H1 (cell line): ENCODE data around the gene KIZ. TPM values are rescaled to one million over a fixed set of nuclear protein-coding genes. Genes with fewer than 3 reads are reported as not detected.
A peak's percentile ranks its signal among the peaks of the same experiment; 100 is the strongest.

ENCODE experiments used
- CTCF ChIA-PET: fragments of 300-600 bp; sonication (Branson Sonifier 250); formaldehyde crosslinking; loops from one replicate; lab custom pipeline; 2021; ENCODE audit not compliant: partially characterized antibody; lab: Charles Lee
- POLR2A ChIA-PET: fragments of 300-600 bp; sonication (Branson Sonifier 250); formaldehyde crosslinking; loops from one replicate; lab custom pipeline; 2021; ENCODE audit warnings: inconsistent platforms; ENCODE audit not compliant: partially characterized antibody; lab: Charles Lee
- DNase-seq, 2 experiments: peaks; one replicate each; pipeline versions ENCODE4 v3.0.0 to v3.0.0-alpha.2; 2010 to 2022; ENCODE audit warnings: low spot score in 2 of 2, low read depth in 1 of 2, mixed read lengths in 1 of 2
- FAIRE-seq: peaks from 2 replicates; lab custom pipeline; 2011; peaks lifted over from hg19 to GRCh38; lab: Jason Lieb, UNC
- H2AFZ ChIP-seq: 2 replicates; pipeline ENCODE4 v1.8.1; 2012; ENCODE audit warnings: low read length, inconsistent platforms
- H2AK5ac ChIP-seq: 2 replicates; pipeline ENCODE4 v1.6.1; 2013; ENCODE audit warnings: low read depth, low read length
- H2BK120ac ChIP-seq: replicated peaks from 2 replicates; pipeline ENCODE3; 2013; ENCODE audit warnings: low read depth, low read length, inconsistent platforms
- H2BK12ac ChIP-seq: 2 replicates; pipeline ENCODE4 v1.6.1; 2013; ENCODE audit warnings: low read depth, low read length
- H2BK15ac ChIP-seq: 2 replicates; pipeline ENCODE4 v1.6.1; 2013; ENCODE audit warnings: low read length
- H2BK20ac ChIP-seq: 2 replicates; pipeline ENCODE4 v1.6.1; 2013; ENCODE audit warnings: low read length
- H2BK5ac ChIP-seq: 2 replicates; pipeline ENCODE4 v1.6.1; 2013; ENCODE audit warnings: low read depth, low read length
- H3K14ac ChIP-seq: 2 replicates; pipeline ENCODE4 v1.6.1; 2013; ENCODE audit warnings: inconsistent platforms; ENCODE audit not compliant: insufficient read length
- H3K18ac ChIP-seq: 2 replicates; pipeline ENCODE4 v1.6.1; 2013; ENCODE audit warnings: low read length; ENCODE audit errors: extremely low read depth
- H3K23ac ChIP-seq: 2 replicates; pipeline ENCODE4 v1.6.1; 2013; ENCODE audit warnings: inconsistent platforms; ENCODE audit not compliant: insufficient read length
- H3K23me2 ChIP-seq: 2 replicates; pipeline ENCODE4 v1.6.1; 2013; ENCODE audit warnings: low read depth, low read length
- H3K27ac ChIP-seq: 2 replicates; pipeline ENCODE4 v1.6.1; 2011; ENCODE audit warnings: low read depth, low read length, inconsistent platforms
- H3K27me3 ChIP-seq, 4 experiments: replicated peaks in 1 of 4; 1 replicate in 1 of 4; 2 replicates in 3 of 4; pipeline versions ENCODE4 v1.6.1 to v1.8.1; 2011 to 2013; ENCODE audit warnings: low read length in 3 of 4, mild to moderate bottlenecking in 3 of 4, inconsistent platforms in 2 of 4, mixed read lengths in 2 of 4, moderate library complexity in 1 of 4; ENCODE audit not compliant: control insufficient read depth in 3 of 4, insufficient read depth in 3 of 4; ENCODE audit errors: extremely low read depth in 1 of 4
- H3K36me3 ChIP-seq, 4 experiments: 2 replicates each; pipeline versions ENCODE4 v1.6.1 to v1.8.1; 2011 to 2013; ENCODE audit warnings: mild to moderate bottlenecking in 4 of 4, low read length in 3 of 4, moderate library complexity in 2 of 4, control low read depth in 1 of 4, inconsistent platforms in 1 of 4; ENCODE audit not compliant: insufficient read depth in 4 of 4, control insufficient read depth in 2 of 4
- H3K4ac ChIP-seq: replicated peaks from 2 replicates; pipeline ENCODE3; 2013; ENCODE audit warnings: low read length, low read depth, mixed read lengths, inconsistent platforms; ENCODE audit not compliant: insufficient read length
- H3K4me1 ChIP-seq, 4 experiments: replicated peaks in 1 of 4; 1 replicate in 1 of 4; 2 replicates in 3 of 4; pipeline versions ENCODE4 v1.6.1 to v1.8.1; 2011 to 2013; ENCODE audit warnings: low read length in 3 of 4, inconsistent platforms in 2 of 4, mixed read lengths in 1 of 4; ENCODE audit not compliant: insufficient read depth in 4 of 4, control insufficient read depth in 3 of 4
- H3K4me2 ChIP-seq, 2 experiments: 2 replicates each; pipeline versions ENCODE4 v1.6.1 to v1.8.1; 2011 to 2013; ENCODE audit warnings: low read depth in 2 of 2, low read length in 2 of 2, control low read depth in 1 of 2, inconsistent platforms in 1 of 2, mild to moderate bottlenecking in 1 of 2; ENCODE audit not compliant: insufficient read depth in 1 of 2
- H3K4me3 ChIP-seq, 4 experiments: fragments of 200-600, 300-600 bp in 1 of 4; sonication (generic), shearing (Covaris generic), sonication (Bioruptor Twin) in 1 of 4; 2 replicates each; pipeline versions ENCODE4 v1.5.1 to v1.8.1; 2011 to 2016; ENCODE audit warnings: low read length in 4 of 4, low read depth in 3 of 4, control low read depth in 2 of 4, inconsistent platforms in 2 of 4, mild to moderate bottlenecking in 2 of 4, mixed read lengths in 1 of 4, moderate library complexity in 1 of 4; ENCODE audit not compliant: insufficient read depth in 2 of 4; ENCODE audit errors: extremely low read depth in 1 of 4
- H3K56ac ChIP-seq: replicated peaks from 2 replicates; pipeline ENCODE3; 2013; ENCODE audit warnings: low read depth, mild to moderate bottlenecking, mixed read lengths, low read length, inconsistent platforms; ENCODE audit not compliant: insufficient read length
- H3K79me1 ChIP-seq: 2 replicates; pipeline ENCODE4 v1.6.1; 2013; ENCODE audit warnings: low read depth, low read length, control low read depth
- H3K79me2 ChIP-seq, 2 experiments: 2 replicates each; pipeline versions ENCODE4 v1.6.1 to v1.8.1; 2012 to 2013; ENCODE audit warnings: low read length in 2 of 2, mild to moderate bottlenecking in 2 of 2, inconsistent platforms in 1 of 2; ENCODE audit not compliant: insufficient read depth in 2 of 2, control insufficient read depth in 1 of 2
- H3K9ac ChIP-seq, 4 experiments: replicated peaks in 1 of 4; 1 replicate in 1 of 4; 2 replicates in 3 of 4; pipeline versions ENCODE4 v1.6.1 to v1.8.1; 2011 to 2013; ENCODE audit warnings: low read depth in 3 of 4, low read length in 3 of 4, control low read depth in 2 of 4, mild to moderate bottlenecking in 2 of 4, moderate library complexity in 2 of 4, inconsistent platforms in 1 of 4; ENCODE audit errors: extremely low read depth in 1 of 4
- H3K9me3 ChIP-seq, 2 experiments: 2 replicates each; pipeline versions ENCODE4 v1.6.1 to v1.8.1; 2012 to 2013; ENCODE audit warnings: mild to moderate bottlenecking in 2 of 2, moderate library complexity in 2 of 2, control low read depth in 1 of 2, inconsistent platforms in 1 of 2, low read depth in 1 of 2, low read length in 1 of 2, mixed read lengths in 1 of 2; ENCODE audit not compliant: insufficient read depth in 2 of 2
- H4K20me1 ChIP-seq, 2 experiments: replicated peaks in 1 of 2; 2 replicates each; pipeline versions ENCODE3 to v1.8.1; 2011 to 2013; ENCODE audit warnings: inconsistent platforms in 2 of 2, low read length in 2 of 2, mild to moderate bottlenecking in 1 of 2; ENCODE audit not compliant: insufficient read depth in 2 of 2, control insufficient read depth in 1 of 2
- H4K5ac ChIP-seq: 2 replicates; pipeline ENCODE4 v1.6.1; 2013; ENCODE audit warnings: low read length, low read depth, mixed read lengths, inconsistent platforms; ENCODE audit not compliant: insufficient read length
- H4K8ac ChIP-seq: 2 replicates; pipeline ENCODE4 v1.8.0; 2013; ENCODE audit warnings: mild to moderate bottlenecking, moderate library complexity, low read length, inconsistent platforms; ENCODE audit not compliant: insufficient read depth; ENCODE audit errors: extremely low read depth
- H4K91ac ChIP-seq: replicated peaks from 2 replicates; pipeline ENCODE3; 2013; ENCODE audit warnings: low read length, mixed read lengths, inconsistent platforms; ENCODE audit not compliant: insufficient read length
- ASH2L ChIP-seq: fragments of 200-600, 300-600 bp; sonication (generic); IDR thresholded peaks from one replicate; pipeline ENCODE4 v1.7.1; 2017; ENCODE audit warnings: low read length
- CBX8 ChIP-seq: fragments of 300-800, 300-1000 bp; sonication (generic); IDR thresholded peaks from 2 replicates; pipeline ENCODE4 v1.7.1; 2016; ENCODE audit warnings: low read depth, low read length, borderline replicate concordance
- CTBP2 ChIP-seq: IDR thresholded peaks from 2 replicates; pipeline ENCODE4 v1.7.0; 2011; ENCODE audit warnings: borderline replicate concordance, mild to moderate bottlenecking, moderate library complexity, mixed read lengths, low read length; ENCODE audit not compliant: insufficient read depth, insufficient read length
- EZH2 ChIP-seq: fragments of 200-600 bp; sonication (generic); IDR thresholded peaks from 2 replicates; pipeline ENCODE4 v1.7.1; 2012; ENCODE audit warnings: low read depth, mild to moderate bottlenecking, moderate library complexity, low read length, inconsistent platforms; ENCODE audit not compliant: severe bottlenecking
- HDAC2 ChIP-seq, 2 experiments: fragments of 300-600 bp in 1 of 2; sonication (generic) in 1 of 2; IDR thresholded peaks; 2 replicates each; pipeline ENCODE4 v1.6.1; 2011 to 2012; ENCODE audit warnings: low read depth in 2 of 2, low read length in 2 of 2, mild to moderate bottlenecking in 2 of 2, moderate library complexity in 2 of 2, borderline replicate concordance in 1 of 2, inconsistent platforms in 1 of 2
- HDAC6 ChIP-seq: IDR thresholded peaks from one replicate; pipeline ENCODE4 v1.7.1; 2012; ENCODE audit warnings: low read depth, mild to moderate bottlenecking, inconsistent platforms, low read length, moderate library complexity
- KDM4A ChIP-seq: IDR thresholded peaks from one replicate; pipeline ENCODE4 v1.7.1; 2012; ENCODE audit warnings: low read depth, mild to moderate bottlenecking, moderate library complexity, low read length, inconsistent platforms; ENCODE audit not compliant: severe bottlenecking
- PHF8 ChIP-seq: fragments of 200-600 bp; sonication (generic); conservative IDR thresholded peaks from 2 replicates; pipeline ENCODE4 v1.7.1; 2012; ENCODE audit warnings: low read depth, mild to moderate bottlenecking, inconsistent platforms, low read length, moderate library complexity
- POLR2AphosphoS5 ChIP-seq: IDR thresholded peaks from 2 replicates; pipeline ENCODE4 v1.6.1; 2011; ENCODE audit warnings: low read depth, low read length
- RNF2 ChIP-seq: fragments of 200-900, 300-1000 bp; sonication (generic); IDR thresholded peaks from 2 replicates; pipeline ENCODE4 v1.7.1; 2016; ENCODE audit warnings: borderline replicate concordance, low read depth, mild to moderate bottlenecking, antibody characterized with exemption, low read length; ENCODE audit not compliant: poor library complexity, severe bottlenecking; ENCODE audit errors: missing control alignments
- SIN3A ChIP-seq, 2 experiments: IDR thresholded peaks in 1 of 2; conservative IDR thresholded peaks in 1 of 2; 2 replicates each; pipeline ENCODE4 v1.6.1; 2011 to 2012; ENCODE audit warnings: low read length in 2 of 2, improper control_type of control experiment in 1 of 2, low read depth in 1 of 2, mild to moderate bottlenecking in 1 of 2
- SIRT6 ChIP-seq: IDR thresholded peaks from one replicate; pipeline ENCODE4 v1.7.1; 2012; ENCODE audit warnings: low read length, inconsistent platforms
- WGBS, 2 experiments: shearing (Covaris generic) in 1 of 2; methylation state at CpG; one replicate each; pipeline versions ENCODE4 v1.1.6 to v1.1.7; 2013 to 2015; ENCODE audit warnings: low lambda C conversion rate in 2 of 2, mixed read lengths in 2 of 2, inconsistent platforms in 1 of 2, low coverage in 1 of 2, missing lambda C conversion rate in 1 of 2; ENCODE audit not compliant: insufficient replicate concordance in 2 of 2, insufficient coverage in 1 of 2, insufficient read length in 1 of 2; ENCODE audit errors: extremely low coverage in 1 of 2, missing lambda C conversion rate in 1 of 2; 5-methylcytosine and 5-hydroxymethylcytosine counted together
- polyA plus RNA-seq, 7 experiments: library from polyadenylated mRNA; depleted of rRNA in 3 of 7; stranded (reverse) in 5 of 7; unstranded in 2 of 7; fragments of >200 nt in 5 of 7; fragments of 200-250 nt in 2 of 7; gene quantifications; 1 replicate in 5 of 7; 2 replicates in 1 of 7; 4 replicates in 1 of 7; pipeline versions ENCODE4 v1.2.1 to v1.2.3, GENCODE V29; 2011 to 2013; ENCODE audit warnings: missing spikeins in 2 of 7, mixed read lengths in 2 of 7
- total RNA-seq: library from RNA; stranded (reverse); fragmentation: NEBNext Ultra II Directional; extraction: Animal tissue kit (Norgen Biotek cat#: 25700); gene quantifications from 2 replicates; pipeline ENCODE4 v1.2.1, GENCODE V29; 2021

Gene KIZ
- total and polyA plus RNA-seq, 2 of the 8 experiments (the other 6 are each of a cell fraction or from before 2014, with no cell fraction given) = 13.0 to 51.7 TPM

GRCh38 chr20:21213691-21214090 is 87.8 kb downstream of the KIZ start:
- ChIA-PET CTCF (interaction anchor here (1.4 kb wide), 1 partner anchor 21 kb away, joined by 4 read pairs; no protein-coding TSS in a partner anchor), POLR2A (interaction anchor here (1.2 kb wide), 1 partner anchor 22 kb away, joined by 3 read pairs; no protein-coding TSS in a partner anchor)
- no peak overlapping the region for H3K56ac ChIP-seq
- DNase-seq = no peak
- H3K23ac ChIP-seq = no peak overlapping the region
- H3K4ac ChIP-seq = no peak overlapping the region
- H4K5ac ChIP-seq = peak overlapping the region; percentile 48
- no peak overlapping the region for H3K14ac ChIP-seq
- peaks cover 0 to 28% (median 5%) of the 10 kb centered on the region in 4 experiments; a peak in 5 of 7 replicates for H3K4me1 ChIP-seq
- no peak overlapping the region for H2AK5ac ChIP-seq
- no peak for FAIRE-seq
- no peak overlapping the region for H4K8ac ChIP-seq
- no peak overlapping the region for H3K4me3 ChIP-seq
- peak overlapping the region; percentile 7 for H2BK120ac ChIP-seq
- no peaks in the 10 kb centered on the region for H3K79me2 ChIP-seq
- H3K79me1 ChIP-seq = no peaks in the 10 kb centered on the region
- no peak overlapping the region for H4K91ac ChIP-seq
- no peaks in the 10 kb centered on the region; a peak in 2 of 8 replicates for H3K36me3 ChIP-seq
- H3K9ac ChIP-seq = no peak overlapping the region
- no peaks in the 10 kb centered on the region for H3K27me3 ChIP-seq
- no peak overlapping the region for H3K27ac ChIP-seq
- no peaks in the 10 kb centered on the region for H4K20me1 ChIP-seq
- H2BK12ac ChIP-seq = 0 out of 2 replicates have a peak overlapping the region, but pooled peaks have one; percentile 18
- H3K9me3 ChIP-seq = no peaks in the 10 kb centered on the region
- peak overlapping the region; percentile 4; the same call in 1 of the 2 replicates for H2BK5ac ChIP-seq
- WGBS, 2 experiments = 52% methylated on average over 2 of the region's 2 CpGs; no CpG with 5 or more reads in 1 of the 2 experiments
- H2BK15ac ChIP-seq = no peak overlapping the region
- 0 out of 4 replicates have a peak overlapping the region, but pooled peaks of 1 of the 2 experiments have one; percentile 14 for H3K4me2 ChIP-seq
- H2BK20ac ChIP-seq = 0 out of 2 replicates have a peak overlapping the region, but pooled peaks have one; percentile 36
- no peak overlapping the region for H2AFZ ChIP-seq
- no peaks in the 10 kb centered on the region for H3K23me2 ChIP-seq
- H3K18ac ChIP-seq = peak overlapping the region; percentile 71; the same call in 1 of the 2 replicates
- no peak for TF ChIP-seq PHF8
- TF ChIP-seq CTBP2 = no peak
- TF ChIP-seq KDM4A = no peak
- TF ChIP-seq SIRT6 = no peak
- TF ChIP-seq EZH2 = no peak
- no peak for TF ChIP-seq HDAC2 (IDR thresholded peaks at IDR 0.05; ENCODE audit: borderline replicate concordance in 1 of 2, low read depth in 2 of 2, low read length in 2 of 2)
- no peak for TF ChIP-seq RNF2
- TF ChIP-seq HDAC6 = no peak
- no peak for TF ChIP-seq SIN3A (conservative IDR thresholded peaks at IDR 0.05 in 1 of 2, IDR thresholded peaks at IDR 0.05 in 1 of 2; ENCODE audit: low read depth in 1 of 2, low read length in 2 of 2)
- no peak for TF ChIP-seq ASH2L
- TF ChIP-seq CBX8 = no peak
- no peak for TF ChIP-seq POLR2AphosphoS5
